GM12801 (cell line): ENCODE measurements around the gene OSBP.

Source experiments
- CTCF ChIP-seq: IDR thresholded peaks from one replicate; pipeline ENCODE4 v1.5.1; 2011; ENCODE audit warnings: control low read depth; ENCODE audit not compliant: insufficient read length; ENCODE audit errors: extremely low read depth

OSBP gene

GRCh38 chr11:59600636-59601035 is 14.9 kb downstream of the OSBP start:
- TF ChIP-seq CTCF, result no peak

GRCh38 chr11:59600234-59600633 is 15.3 kb downstream of the OSBP start:
- TF ChIP-seq CTCF, result no peak

- no peak for TF ChIP-seq CTCF
Measured at GRCh38 chr11:59598961-59599360, 16.6 kb downstream of the OSBP start.

DNA sequence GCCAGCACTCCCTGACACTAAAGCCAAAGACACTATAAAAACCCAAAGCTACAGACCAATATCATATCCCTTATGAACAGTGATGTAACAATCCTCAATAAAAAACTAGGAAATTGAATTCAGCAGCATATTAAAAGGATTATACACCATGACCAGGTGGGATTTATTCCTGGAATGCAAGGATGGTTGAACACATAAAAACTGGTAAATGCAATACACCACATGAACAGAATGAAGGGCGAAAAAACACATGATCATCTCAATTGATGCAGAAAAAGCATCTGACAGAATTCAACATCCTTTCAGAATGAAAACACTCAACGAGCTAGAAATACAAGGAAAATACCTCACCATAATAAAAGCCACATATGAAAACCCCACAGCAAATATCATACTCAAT is 31.3 kb downstream of the OSBP start:
- no peak for TF ChIP-seq CTCF

DNA sequence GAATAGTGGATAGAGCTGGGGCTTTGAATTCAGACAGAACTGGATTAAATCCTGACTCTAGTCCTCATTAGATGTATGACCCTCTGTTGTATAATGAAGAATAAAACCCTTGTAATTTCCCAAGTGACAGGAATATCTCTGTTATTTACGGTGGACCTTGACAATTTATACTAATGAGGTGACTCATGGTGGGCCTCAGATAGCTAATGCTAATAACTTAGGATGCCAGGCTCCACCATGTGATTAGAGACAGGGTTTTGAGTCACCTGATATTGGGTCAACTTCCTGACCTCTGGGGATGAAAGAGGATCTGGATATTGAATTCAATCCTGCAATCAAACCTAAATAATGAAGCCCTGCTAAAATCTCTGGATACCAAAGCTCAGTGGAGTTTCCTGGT is 33.6 kb downstream of the OSBP start:
- TF ChIP-seq CTCF, result no peak

DNA sequence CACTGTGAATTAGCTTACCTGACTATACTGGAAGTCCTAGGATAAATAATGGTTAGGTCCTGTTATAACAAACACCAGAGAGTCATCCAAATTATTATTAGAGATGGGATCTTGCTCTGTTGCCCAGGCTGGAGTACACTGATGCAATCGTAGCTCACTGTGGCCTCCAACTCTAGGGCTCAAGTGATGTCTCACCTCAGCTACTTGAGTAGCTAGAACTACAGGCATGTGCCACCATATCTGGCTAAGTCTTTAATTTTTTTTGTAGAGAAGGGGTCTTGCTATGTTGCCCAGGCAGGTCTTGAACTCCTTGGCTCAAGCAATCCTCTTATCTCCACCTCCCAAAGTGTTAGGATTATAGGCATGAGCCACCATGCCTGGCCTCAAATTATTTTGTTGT is 37.2 kb downstream of the OSBP start:
- no peak for TF ChIP-seq CTCF

- TF ChIP-seq CTCF, result no peak
Measured at GRCh38 chr11:59575505-59575904, 40.1 kb downstream of the OSBP start.

GRCh38 chr11:59574932-59575502 is 40.6 kb downstream of the OSBP start:
- no peak for TF ChIP-seq CTCF
